HG03378 (cell line): ENCODE data around the gene SHLD1.
A peak's percentile ranks its signal among the peaks of the same experiment; 100 is the strongest.

Experiments used
- ATAC-seq: cut with Tn5 transposase; IDR thresholded peaks from one replicate; pipeline ENCODE4 v1.9.1; 2021; ENCODE audit warnings: mild to moderate bottlenecking, moderate library complexity; ENCODE audit not compliant: unreplicated experiment

SHLD1 gene

GRCh38 chr20:5844063-5844681, 94.0 kb downstream of the SHLD1 start:
- peak; percentile 85 for ATAC-seq

GRCh38 chr20:5845681-5846615, 95.7 kb downstream of the SHLD1 start:
- ATAC-seq = no peak

- peak; percentile 32 for ATAC-seq
Observed at GRCh38 chr20:5848711-5849505, 98.7 kb downstream of the SHLD1 start.

- ATAC-seq = no peak
Observed at GRCh38 chr20:5855939-5856338, 105.7 kb downstream of the SHLD1 start.

GRCh38 chr20:5859608-5860007, 109.4 kb downstream of the SHLD1 start:
- ATAC-seq = no peak

GRCh38 chr20:5862703-5863039, 112.5 kb downstream of the SHLD1 start:
- no peak for ATAC-seq

- ATAC-seq = no peak
Observed at GRCh38 chr20:5863040-5863833, 113.0 kb downstream of the SHLD1 start.

GRCh38 chr20:5864428-5864827, 114.2 kb downstream of the SHLD1 start:
- ATAC-seq = no peak

GRCh38 chr20:5864873-5865587, 114.8 kb downstream of the SHLD1 start:
- no peak for ATAC-seq

- ATAC-seq = no peak
Observed at GRCh38 chr20:5865604-5866003, 115.4 kb downstream of the SHLD1 start.

- no peak for ATAC-seq
Observed at GRCh38 chr20:5870568-5870981, 120.4 kb downstream of the SHLD1 start.

GRCh38 chr20:5871459-5872410, 121.5 kb downstream of the SHLD1 start:
- no peak for ATAC-seq

- no peak for ATAC-seq
Observed at GRCh38 chr20:5877128-5877527, 126.9 kb downstream of the SHLD1 start.

- ATAC-seq = no peak
Observed at GRCh38 chr20:5880326-5880725, 130.1 kb downstream of the SHLD1 start.

GRCh38 chr20:5881703-5882102, 131.5 kb downstream of the SHLD1 start:
- ATAC-seq = no peak

- no peak for ATAC-seq
Observed at GRCh38 chr20:5882166-5882565, 132.0 kb downstream of the SHLD1 start.

GRCh38 chr20:5884465-5885335, 134.5 kb downstream of the SHLD1 start:
- no peak for ATAC-seq

- no peak for ATAC-seq
Observed at GRCh38 chr20:5885866-5886265, 135.7 kb downstream of the SHLD1 start.
